HFFc6 (cell line): ENCODE measurements around the gene CPNE7. TPM values are rescaled to one million over a fixed set of nuclear protein-coding genes. Genes with fewer than 3 reads are reported as not detected.
"Not testable (repeated sequence)": the region's sequence is repeated elsewhere in the genome, so short reads cannot be mapped to it uniquely, and the experiment has no call there.

Experiments used
- DNase-seq: peaks from one replicate; pipeline ENCODE4 v3.0.0-alpha.2; 2018
- H3K27ac Mint-ChIP-seq: 2 replicates; pipeline ENCODE4 v1.8.0; 2020; ENCODE audit warnings: mild to moderate bottlenecking, mixed read lengths
- H3K27me3 Mint-ChIP-seq: 2 replicates; pipeline ENCODE4 v1.8.0; 2021; ENCODE audit warnings: mild to moderate bottlenecking, moderate library complexity, mixed read lengths; ENCODE audit not compliant: insufficient read depth
- H3K36me3 Mint-ChIP-seq: 2 replicates; pipeline ENCODE4 v1.8.0; 2021; ENCODE audit warnings: low read depth, mixed read lengths
- H3K4me1 Mint-ChIP-seq: 2 replicates; pipeline ENCODE4 v1.8.0; 2020; ENCODE audit warnings: low read depth, mixed read lengths
- H3K4me3 Mint-ChIP-seq: 2 replicates; pipeline ENCODE4 v1.8.0; 2020; ENCODE audit warnings: mild to moderate bottlenecking, moderate library complexity, mixed read lengths
- H3K9me3 Mint-ChIP-seq: 2 replicates; pipeline ENCODE4 v1.8.0; 2020; ENCODE audit warnings: mild to moderate bottlenecking, mixed read lengths
- total RNA-seq, 6 experiments: library from RNA; stranded (reverse); fragmentation: NEBNext Ultra II Directional; extraction: Animal tissue kit (Norgen Biotek cat#: 25700); gene quantifications; 2 replicates in 1 of 6; 3 replicates in 5 of 6; pipeline ENCODE4 v1.2.3, GENCODE V29; 2021
- TF ChIP-seq, protein P1 (sequence below): fragments of 200-600 bp; sonication (generic); IDR thresholded peaks from 2 replicates; pipeline ENCODE4 v1.5.0; 2021; ENCODE audit warnings: antibody characterized with exemption, mild to moderate bottlenecking

CPNE7 gene
- total RNA-seq, 6 experiments from 2014 or later = 17.6 to 22.2 (median 19.3) TPM

GRCh38 chr16:89569506-89570341 is 5.8 kb upstream of the CPNE7 start:
- no peak for DNase-seq
- Mint-ChIP-seq H3K27ac (no peak overlapping the region), H3K4me3 (no peak overlapping the region), H3K27me3 (peaks cover 13% of the 10 kb centered on the region), H3K36me3 (peaks cover 5% of the 10 kb centered on the region), H3K4me1 (peaks cover 14% of the 10 kb centered on the region), H3K9me3 (no peaks in the 10 kb centered on the region)
- TF ChIP-seq, protein P1, sequence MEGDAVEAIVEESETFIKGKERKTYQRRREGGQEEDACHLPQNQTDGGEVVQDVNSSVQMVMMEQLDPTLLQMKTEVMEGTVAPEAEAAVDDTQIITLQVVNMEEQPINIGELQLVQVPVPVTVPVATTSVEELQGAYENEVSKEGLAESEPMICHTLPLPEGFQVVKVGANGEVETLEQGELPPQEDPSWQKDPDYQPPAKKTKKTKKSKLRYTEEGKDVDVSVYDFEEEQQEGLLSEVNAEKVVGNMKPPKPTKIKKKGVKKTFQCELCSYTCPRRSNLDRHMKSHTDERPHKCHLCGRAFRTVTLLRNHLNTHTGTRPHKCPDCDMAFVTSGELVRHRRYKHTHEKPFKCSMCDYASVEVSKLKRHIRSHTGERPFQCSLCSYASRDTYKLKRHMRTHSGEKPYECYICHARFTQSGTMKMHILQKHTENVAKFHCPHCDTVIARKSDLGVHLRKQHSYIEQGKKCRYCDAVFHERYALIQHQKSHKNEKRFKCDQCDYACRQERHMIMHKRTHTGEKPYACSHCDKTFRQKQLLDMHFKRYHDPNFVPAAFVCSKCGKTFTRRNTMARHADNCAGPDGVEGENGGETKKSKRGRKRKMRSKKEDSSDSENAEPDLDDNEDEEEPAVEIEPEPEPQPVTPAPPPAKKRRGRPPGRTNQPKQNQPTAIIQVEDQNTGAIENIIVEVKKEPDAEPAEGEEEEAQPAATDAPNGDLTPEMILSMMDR = no peak

DNA sequence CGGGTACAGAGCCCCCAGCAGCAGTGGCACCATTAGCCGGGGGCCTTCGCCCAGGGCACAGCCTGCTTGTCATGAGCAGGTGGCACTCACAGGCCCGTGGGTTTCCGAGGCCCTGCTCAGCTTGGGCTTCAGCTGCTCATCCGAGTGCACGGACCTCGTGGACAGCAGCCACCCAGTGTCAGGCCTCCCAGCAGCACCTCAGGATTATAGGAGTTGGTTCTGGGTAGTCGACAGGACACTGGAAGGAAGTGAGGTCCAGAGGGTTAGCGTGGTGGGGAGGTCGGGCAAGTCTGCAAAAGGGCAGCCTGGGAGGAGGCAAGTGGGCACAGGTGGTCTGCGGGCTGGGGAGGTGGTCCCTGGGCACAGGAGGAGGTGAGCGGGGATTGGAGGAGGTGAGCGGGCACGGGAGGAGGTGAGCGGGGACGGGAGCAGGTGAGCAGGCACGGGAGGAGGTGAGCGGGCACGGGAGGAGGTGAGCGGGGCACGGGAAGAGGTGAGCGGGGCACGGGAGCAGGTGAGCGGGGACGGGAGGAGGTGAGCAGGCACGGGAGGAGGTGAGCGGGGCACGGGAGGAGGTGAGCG is 5.1 kb upstream of the CPNE7 start:
- no peak overlapping the region for H3K4me3 Mint-ChIP-seq

GRCh38 chr16:89570983-89571598 is 4.5 kb upstream of the CPNE7 start:
- H3K4me1 Mint-ChIP-seq, H3K9me3 Mint-ChIP-seq, H3K4me3 Mint-ChIP-seq, H3K36me3 Mint-ChIP-seq, DNase-seq, H3K27me3 Mint-ChIP-seq, H3K27ac Mint-ChIP-seq: not testable (repeated sequence)

More for the DNA sequence above, 5.1 kb upstream of the CPNE7 start:
- TF ChIP-seq, protein P1 = no peak
- Mint-ChIP-seq H3K4me1 (peaks cover 7% of the 10 kb centered on the region), H3K27ac (no peak overlapping the region), H3K36me3 (no peaks in the 10 kb centered on the region), H3K27me3 (peaks cover 13% of the 10 kb centered on the region), H3K9me3 (no peaks in the 10 kb centered on the region)
- no peak for DNase-seq

GRCh38 chr16:89571636-89572035 is 3.9 kb upstream of the CPNE7 start:
- TF ChIP-seq, protein P1 = no peak
- no peaks in the 10 kb centered on the region for H3K36me3 Mint-ChIP-seq
- H3K27me3 Mint-ChIP-seq = peaks cover 4% of the 10 kb centered on the region
- DNase-seq = no peak
- H3K4me3 Mint-ChIP-seq = no peak overlapping the region
- no peaks in the 10 kb centered on the region for H3K4me1 Mint-ChIP-seq
- no peaks in the 10 kb centered on the region for H3K9me3 Mint-ChIP-seq
- H3K27ac Mint-ChIP-seq = no peak overlapping the region

DNA sequence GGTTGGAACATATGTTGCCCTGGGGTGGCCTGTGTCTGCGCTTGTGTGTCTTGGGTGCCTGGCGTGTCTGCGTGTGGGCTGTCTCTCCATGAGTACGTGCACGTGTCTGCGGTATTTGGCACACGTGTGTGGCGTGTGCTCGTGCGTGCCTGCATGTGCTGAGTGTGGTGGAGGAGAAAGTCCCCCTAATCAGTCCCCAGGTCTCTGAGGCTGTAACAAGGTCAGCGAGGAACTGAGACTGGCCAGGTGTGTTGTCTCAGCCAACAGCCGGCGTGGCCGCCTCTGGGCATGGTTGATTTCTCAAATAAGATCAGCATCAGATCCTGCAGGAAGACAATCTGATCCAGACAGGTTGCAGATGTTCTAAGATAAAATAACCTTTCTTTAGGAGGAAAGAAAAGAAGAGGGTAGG is 3.5 kb upstream of the CPNE7 start:
- Mint-ChIP-seq H3K9me3 (no peaks in the 10 kb centered on the region), H3K36me3 (no peaks in the 10 kb centered on the region), H3K4me1 (no peaks in the 10 kb centered on the region), H3K27ac (no peak overlapping the region), H3K27me3 (peaks cover 4% of the 10 kb centered on the region), H3K4me3 (no peak overlapping the region)
- DNase-seq = no peak
- TF ChIP-seq, protein P1 = no peak
